Stomach (tissue), 9 donors: ENCODE measurements around the gene SLC17A5. TPM values are rescaled to one million over a fixed set of nuclear protein-coding genes. Genes with fewer than 3 reads are reported as not detected.

Experiments used
- DNase-seq, 2 donors: peaks; one replicate each; pipeline versions ENCODE4 v3.0.0 to v3.0.0-alpha.2; 2013 to 2019
- H3K27ac ChIP-seq, 5 donors: fragments of 200-600 bp in 4 of 5; sonication (generic) in 4 of 5; one replicate each; pipeline ENCODE4 v1.5.1; 2013 to 2019; ENCODE audit warnings: mild to moderate bottlenecking in 1 of 5, moderate library complexity in 1 of 5
- H3K27me3 ChIP-seq, 3 donors: fragments of 200-600 bp; sonication (generic); one replicate each; pipeline ENCODE4 v1.5.1; 2017 to 2019; ENCODE audit warnings: mixed run types in 1 of 3
- H3K36me3 ChIP-seq, 4 donors: fragments of 200-600 bp; sonication (generic); 1 replicate in 3 of 4; 2 replicates in 1 of 4; pipeline ENCODE4 v1.5.1; 2016 to 2019
- H3K4me1 ChIP-seq, 4 donors: fragments of 200-600 bp; sonication (generic); one replicate each; pipeline ENCODE4 v1.5.1; 2016 to 2019
- H3K4me3 ChIP-seq, 4 donors: fragments of 200-600 bp; sonication (generic) in 3 of 4; one replicate each; pipeline ENCODE4 v1.5.1; 2016 to 2019; ENCODE audit warnings: mild to moderate bottlenecking in 1 of 4
- H3K9me3 ChIP-seq, 4 donors: fragments of 200-600 bp; sonication (generic); one replicate each; pipeline ENCODE4 v1.5.1; 2016 to 2019
- CTCF ChIP-seq, 7 experiments: fragments of 450-650 bp in 4 of 7; fragments of 200-600 bp in 3 of 7; sonication (generic) in 3 of 7; IDR thresholded peaks; one replicate each; pipeline ENCODE4 v1.5.1; 2016 to 2019; ENCODE audit warnings: antibody characterized with exemption in 7 of 7, control low read depth in 2 of 7, mild to moderate bottlenecking in 1 of 7
- EP300 ChIP-seq: sonication (generic); formaldehyde crosslinking; IDR thresholded peaks from one replicate; pipeline ENCODE4 v1.6.1; 2017; ENCODE audit warnings: antibody characterized with exemption
- POLR2A ChIP-seq, 4 donors: fragments of 450-650 bp; IDR thresholded peaks; one replicate each; pipeline ENCODE4 v1.6.1; 2016; ENCODE audit warnings: antibody characterized with exemption in 4 of 4, control low read depth in 2 of 4, mild to moderate bottlenecking in 1 of 4, moderate library complexity in 1 of 4
- POLR2AphosphoS5 ChIP-seq, 3 donors: sonication (generic); formaldehyde crosslinking; IDR thresholded peaks; one replicate each; pipeline ENCODE4 v1.6.1; 2016; ENCODE audit warnings: antibody characterized with exemption in 3 of 3
- WGBS, 5 donors: extraction: QIAGEN DNeasy Blood & Tissue Kit in 3 of 5; methylation state at CpG; one replicate each; pipeline versions ENCODE4 v1.1.5 to v1.1.7; 2013 to 2018; 5-methylcytosine and 5-hydroxymethylcytosine counted together
- intact Hi-C: fragments of 100-400 bp; cut with DNase I; formaldehyde crosslinking; loops from one replicate; pipeline ENCODE4 v1.15.1; 2023; ENCODE audit warnings: low total_unique reads
- polyA plus RNA-seq, 3 donors: library from polyadenylated mRNA; stranded (reverse); fragments of 200-250 nt; gene quantifications; one replicate each; pipeline ENCODE4 v1.2.3, GENCODE V29; 2013
- total RNA-seq, 5 donors: library from RNA; depleted of rRNA; stranded (reverse); fragments of >200 nt; gene quantifications; one replicate each; pipeline versions ENCODE4 v1.1.0 to v1.2.3, GENCODE V29; 2014 to 2016
- donor health status: healthy with polysubstance abuse.
- donor health status: Bipolar disorder and iron deficiency.
- donor health status: healthy.

The SLC17A5 gene
- total and polyA plus RNA-seq, 8 donors = 2.3 to 53.4 (median 8.8) TPM

GRCh38 chr6:73608761-73609160, 45.0 kb downstream of the SLC17A5 start:
- WGBS, 5 donors = 88 to 95% (median 91%) methylated on average over 4 of the region's 4 CpGs

GRCh38 chr6:73606428-73606827, 47.4 kb downstream of the SLC17A5 start:
- Histone ChIP-seq H3K9me3 (no peaks in the 10 kb centered on the region), H3K27ac (no peak overlapping the region), H3K36me3 (peaks cover 5 to 67% (median 49%) of the 10 kb centered on the region in 4 donors), H3K4me3 (no peak overlapping the region), H3K4me1 (peaks cover 0 to 9% (median 3%) of the 10 kb centered on the region in 4 donors), H3K27me3 (no peaks in the 10 kb centered on the region)
- intact Hi-C loops = no loop called here
- 63 to 75% (median 74%) methylated on average over 2 of the region's 2 CpGs for WGBS, 5 donors
- no peak for DNase-seq
- TF ChIP-seq EP300 (no peak), POLR2AphosphoS5 (IDR thresholded peaks at IDR 0.05) (no peak), CTCF (IDR thresholded peaks at IDR 0.05) (no peak), POLR2A (IDR thresholded peaks at IDR 0.05) (no peak)

More at GRCh38 chr6:73608761-73609160, 45.0 kb downstream of the SLC17A5 start:
- H3K36me3 ChIP-seq = peaks cover 5 to 81% (median 69%) of the 10 kb centered on the region in 4 donors
- H3K4me3 ChIP-seq = no peak overlapping the region
- TF ChIP-seq CTCF (IDR thresholded peaks at IDR 0.05) = no peak
- no peak for TF ChIP-seq POLR2A (IDR thresholded peaks at IDR 0.05)
- no peak for TF ChIP-seq POLR2AphosphoS5 (IDR thresholded peaks at IDR 0.05)
- no peak for TF ChIP-seq EP300
- peaks cover 0 to 9% (median 3%) of the 10 kb centered on the region in 4 donors for H3K4me1 ChIP-seq
- H3K9me3 ChIP-seq = no peaks in the 10 kb centered on the region
- intact Hi-C loops = no loop called here
- DNase-seq = no peak
- no peak overlapping the region for H3K27ac ChIP-seq
- H3K27me3 ChIP-seq = no peaks in the 10 kb centered on the region

GRCh38 chr6:73604461-73604860, 49.3 kb downstream of the SLC17A5 start:
- H3K4me3 ChIP-seq = no peak overlapping the region
- WGBS, 5 donors = 91 to 95% (median 93%) methylated on average over 5 of the region's 5 CpGs
- peaks cover 5 to 70% (median 52%) of the 10 kb centered on the region in 4 donors for H3K36me3 ChIP-seq
- intact Hi-C loops = no loop called here
- no peak for TF ChIP-seq CTCF (IDR thresholded peaks at IDR 0.05)
- TF ChIP-seq POLR2AphosphoS5 (IDR thresholded peaks at IDR 0.05) = no peak
- no peak for TF ChIP-seq EP300
- TF ChIP-seq POLR2A (IDR thresholded peaks at IDR 0.05) = no peak
- no peak overlapping the region for H3K27ac ChIP-seq
- H3K27me3 ChIP-seq = no peaks in the 10 kb centered on the region
- no peak for DNase-seq
- H3K9me3 ChIP-seq = no peaks in the 10 kb centered on the region
- H3K4me1 ChIP-seq = no peaks in the 10 kb centered on the region

DNA sequence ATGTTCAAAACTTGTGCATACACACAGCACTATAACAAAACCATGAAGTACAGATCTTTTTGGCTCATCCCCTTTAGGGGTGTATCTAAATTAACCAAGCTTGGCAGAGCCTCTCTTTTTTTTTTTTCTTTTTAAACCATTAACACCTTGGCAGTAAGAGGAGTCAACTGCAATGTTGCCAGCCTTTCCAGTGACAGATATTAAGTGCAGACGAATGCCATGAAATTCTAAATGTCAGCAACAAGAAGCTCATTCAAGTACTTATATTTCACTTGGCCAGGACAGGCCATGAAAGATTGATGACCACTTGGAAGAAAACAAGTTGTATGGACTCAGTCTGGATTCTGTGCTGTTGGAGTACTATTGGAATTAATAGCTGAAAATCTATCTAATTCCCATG, 49.8 kb downstream of the SLC17A5 start:
- Histone ChIP-seq H3K4me3 (no peak overlapping the region), H3K9me3 (no peaks in the 10 kb centered on the region), H3K27me3 (no peaks in the 10 kb centered on the region), H3K4me1 (no peaks in the 10 kb centered on the region), H3K27ac (no peak overlapping the region), H3K36me3 (peaks cover 5 to 70% (median 52%) of the 10 kb centered on the region in 4 donors)
- intact Hi-C loops = no loop called here
- DNase-seq = no peak
- TF ChIP-seq EP300 = no peak
- no peak for TF ChIP-seq CTCF (IDR thresholded peaks at IDR 0.05)
- TF ChIP-seq POLR2AphosphoS5 (IDR thresholded peaks at IDR 0.05) = no peak
- no peak for TF ChIP-seq POLR2A (IDR thresholded peaks at IDR 0.05)
- WGBS, 5 donors = 50 to 79% (median 63%) methylated on average over 1 of the region's 1 CpG
